ENCODE data around the gene LY6G5C. TPM values are rescaled to one million over a fixed set of nuclear protein-coding genes. Genes with fewer than 3 reads are reported as not detected.

Gene LY6G5C
- total and polyA plus RNA-seq, 2 experiments from 2014 or later: 2.1 TPM; not detected in 1

GRCh38 chr6:31643818-31644454 is 36.9 kb downstream of the LY6G5C start (continued):
- TF ChIP-seq, protein P1, sequence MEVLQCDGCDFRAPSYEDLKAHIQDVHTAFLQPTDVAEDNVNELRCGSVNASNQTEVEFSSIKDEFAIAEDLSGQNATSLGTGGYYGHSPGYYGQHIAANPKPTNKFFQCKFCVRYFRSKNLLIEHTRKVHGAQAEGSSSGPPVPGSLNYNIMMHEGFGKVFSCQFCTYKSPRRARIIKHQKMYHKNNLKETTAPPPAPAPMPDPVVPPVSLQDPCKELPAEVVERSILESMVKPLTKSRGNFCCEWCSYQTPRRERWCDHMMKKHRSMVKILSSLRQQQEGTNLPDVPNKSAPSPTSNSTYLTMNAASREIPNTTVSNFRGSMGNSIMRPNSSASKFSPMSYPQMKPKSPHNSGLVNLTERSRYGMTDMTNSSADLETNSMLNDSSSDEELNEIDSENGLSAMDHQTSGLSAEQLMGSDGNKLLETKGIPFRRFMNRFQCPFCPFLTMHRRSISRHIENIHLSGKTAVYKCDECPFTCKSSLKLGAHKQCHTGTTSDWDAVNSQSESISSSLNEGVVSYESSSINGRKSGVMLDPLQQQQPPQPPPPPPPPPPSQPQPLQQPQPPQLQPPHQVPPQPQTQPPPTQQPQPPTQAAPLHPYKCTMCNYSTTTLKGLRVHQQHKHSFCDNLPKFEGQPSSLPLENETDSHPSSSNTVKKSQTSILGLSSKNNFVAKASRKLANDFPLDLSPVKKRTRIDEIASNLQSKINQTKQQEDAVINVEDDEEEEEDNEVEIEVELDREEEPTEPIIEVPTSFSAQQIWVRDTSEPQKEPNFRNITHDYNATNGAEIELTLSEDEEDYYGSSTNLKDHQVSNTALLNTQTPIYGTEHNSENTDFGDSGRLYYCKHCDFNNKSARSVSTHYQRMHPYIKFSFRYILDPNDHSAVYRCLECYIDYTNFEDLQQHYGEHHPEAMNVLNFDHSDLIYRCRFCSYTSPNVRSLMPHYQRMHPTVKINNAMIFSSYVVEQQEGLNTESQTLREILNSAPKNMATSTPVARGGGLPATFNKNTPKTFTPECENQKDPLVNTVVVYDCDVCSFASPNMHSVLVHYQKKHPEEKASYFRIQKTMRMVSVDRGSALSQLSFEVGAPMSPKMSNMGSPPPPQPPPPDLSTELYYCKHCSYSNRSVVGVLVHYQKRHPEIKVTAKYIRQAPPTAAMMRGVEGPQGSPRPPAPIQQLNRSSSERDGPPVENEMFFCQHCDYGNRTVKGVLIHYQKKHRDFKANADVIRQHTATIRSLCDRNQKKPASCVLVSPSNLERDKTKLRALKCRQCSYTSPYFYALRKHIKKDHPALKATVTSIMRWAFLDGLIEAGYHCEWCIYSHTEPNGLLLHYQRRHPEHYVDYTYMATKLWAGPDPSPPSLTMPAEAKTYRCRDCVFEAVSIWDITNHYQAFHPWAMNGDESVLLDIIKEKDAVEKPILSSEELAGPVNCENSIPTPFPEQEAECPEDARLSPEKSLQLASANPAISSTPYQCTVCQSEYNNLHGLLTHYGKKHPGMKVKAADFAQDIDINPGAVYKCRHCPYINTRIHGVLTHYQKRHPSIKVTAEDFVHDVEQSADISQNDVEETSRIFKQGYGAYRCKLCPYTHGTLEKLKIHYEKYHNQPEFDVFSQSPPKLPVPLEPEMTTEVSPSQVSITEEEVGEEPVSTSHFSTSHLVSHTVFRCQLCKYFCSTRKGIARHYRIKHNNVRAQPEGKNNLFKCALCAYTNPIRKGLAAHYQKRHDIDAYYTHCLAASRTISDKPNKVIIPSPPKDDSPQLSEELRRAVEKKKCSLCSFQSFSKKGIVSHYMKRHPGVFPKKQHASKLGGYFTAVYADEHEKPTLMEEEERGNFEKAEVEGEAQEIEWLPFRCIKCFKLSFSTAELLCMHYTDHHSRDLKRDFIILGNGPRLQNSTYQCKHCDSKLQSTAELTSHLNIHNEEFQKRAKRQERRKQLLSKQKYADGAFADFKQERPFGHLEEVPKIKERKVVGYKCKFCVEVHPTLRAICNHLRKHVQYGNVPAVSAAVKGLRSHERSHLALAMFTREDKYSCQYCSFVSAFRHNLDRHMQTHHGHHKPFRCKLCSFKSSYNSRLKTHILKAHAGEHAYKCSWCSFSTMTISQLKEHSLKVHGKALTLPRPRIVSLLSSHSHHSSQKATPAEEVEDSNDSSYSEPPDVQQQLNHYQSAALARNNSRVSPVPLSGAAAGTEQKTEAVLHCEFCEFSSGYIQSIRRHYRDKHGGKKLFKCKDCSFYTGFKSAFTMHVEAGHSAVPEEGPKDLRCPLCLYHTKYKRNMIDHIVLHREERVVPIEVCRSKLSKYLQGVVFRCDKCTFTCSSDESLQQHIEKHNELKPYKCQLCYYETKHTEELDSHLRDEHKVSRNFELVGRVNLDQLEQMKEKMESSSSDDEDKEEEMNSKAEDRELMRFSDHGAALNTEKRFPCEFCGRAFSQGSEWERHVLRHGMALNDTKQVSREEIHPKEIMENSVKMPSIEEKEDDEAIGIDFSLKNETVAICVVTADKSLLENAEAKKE (CRISPR knock-in tag; IDR thresholded peaks at IDR 0.05): no peak
- no peak for TF ChIP-seq REST (IDR thresholded peaks at IDR 0.05; ENCODE audit: unreplicated experiment)
- no peak for TF ChIP-seq EZH2 (IDR thresholded peaks at IDR 0.05; ENCODE audit: low read depth, unreplicated experiment)
- no peak for TF ChIP-seq STAT1 (IDR thresholded peaks at IDR 0.05; ENCODE audit: unreplicated experiment)
- no peak for TF ChIP-seq ZNF331 (CRISPR knock-in tag; IDR thresholded peaks at IDR 0.05; ENCODE audit: low read depth)
- TF ChIP-seq JUNB (IDR thresholded peaks at IDR 0.05; ENCODE audit: unreplicated experiment): no peak

All from GM23338 (cell line).